ENCODE results near the gene SEMA3B.
"Not testable (repeated sequence)": the region's sequence is repeated elsewhere in the genome, so short reads cannot be mapped to it uniquely, and the experiment has no call there.

SEMA3B gene

DNA sequence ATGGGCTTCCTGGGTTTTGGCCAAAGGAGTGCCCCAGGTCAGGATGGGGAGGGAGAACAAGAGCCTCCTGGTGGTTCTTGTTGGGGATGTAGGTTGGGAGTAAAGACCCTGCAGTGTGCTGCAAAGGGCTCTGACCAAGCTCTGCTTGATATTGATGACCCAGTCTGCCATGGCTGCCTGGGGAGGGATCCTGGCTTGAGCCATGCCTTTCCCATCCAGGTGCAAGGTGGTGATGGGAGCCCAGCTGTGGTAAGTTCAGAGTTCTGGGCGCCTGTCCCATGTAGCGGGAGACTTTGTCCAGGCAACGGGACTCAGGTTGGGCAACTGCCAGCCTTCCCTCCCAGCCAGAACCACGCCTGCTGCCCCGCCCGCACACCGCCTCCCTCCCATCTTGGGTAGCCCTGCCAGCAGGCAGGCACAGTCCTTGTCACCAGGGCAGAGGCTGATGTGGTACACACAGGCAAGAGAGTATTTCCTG is 30.4 kb upstream of the SEMA3B start:
- no peak for DNase-seq

DNA sequence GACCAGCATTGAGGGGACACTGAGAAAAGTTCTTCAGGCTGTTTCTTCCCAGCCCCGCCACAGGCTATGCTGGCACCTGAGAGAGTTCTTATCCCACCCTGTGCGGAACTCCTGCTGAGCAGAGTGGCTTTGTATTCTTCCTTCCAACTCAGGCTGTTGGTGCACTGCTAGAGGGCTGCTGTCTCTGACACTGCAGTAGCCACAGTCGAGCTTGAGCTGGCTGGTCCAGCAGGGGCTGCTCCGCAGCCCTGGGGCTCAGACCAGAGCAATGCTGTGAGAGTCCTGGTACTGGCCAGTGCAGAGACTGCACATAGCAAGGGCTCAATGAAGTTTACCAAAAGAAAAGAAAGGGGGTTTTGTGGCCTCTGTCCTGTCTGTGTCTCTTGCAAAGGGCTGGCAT is 29.3 kb upstream of the SEMA3B start:
- DNase-seq, result no peak

DNA sequence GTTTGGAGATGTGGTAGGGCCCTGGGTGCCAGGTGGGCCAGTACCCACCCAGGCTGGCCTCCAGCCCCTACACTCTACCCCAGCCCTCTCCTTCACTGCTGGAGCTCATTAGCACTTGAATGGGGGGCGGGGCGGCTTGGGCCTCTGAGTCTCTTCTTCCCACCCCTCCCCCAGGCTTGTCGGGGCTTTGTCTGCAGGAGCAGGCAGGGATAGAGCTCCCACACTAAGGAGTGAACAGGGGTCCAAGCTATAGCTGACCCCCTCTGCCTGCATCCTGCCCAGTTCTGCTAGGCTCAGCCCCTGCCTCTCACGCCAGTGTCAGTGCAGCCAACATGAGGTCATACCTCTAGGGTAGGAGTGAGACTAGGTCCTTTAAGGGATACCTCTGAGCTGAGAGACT is 27.8 kb upstream of the SEMA3B start:
- DNase-seq, result no peak

DNA sequence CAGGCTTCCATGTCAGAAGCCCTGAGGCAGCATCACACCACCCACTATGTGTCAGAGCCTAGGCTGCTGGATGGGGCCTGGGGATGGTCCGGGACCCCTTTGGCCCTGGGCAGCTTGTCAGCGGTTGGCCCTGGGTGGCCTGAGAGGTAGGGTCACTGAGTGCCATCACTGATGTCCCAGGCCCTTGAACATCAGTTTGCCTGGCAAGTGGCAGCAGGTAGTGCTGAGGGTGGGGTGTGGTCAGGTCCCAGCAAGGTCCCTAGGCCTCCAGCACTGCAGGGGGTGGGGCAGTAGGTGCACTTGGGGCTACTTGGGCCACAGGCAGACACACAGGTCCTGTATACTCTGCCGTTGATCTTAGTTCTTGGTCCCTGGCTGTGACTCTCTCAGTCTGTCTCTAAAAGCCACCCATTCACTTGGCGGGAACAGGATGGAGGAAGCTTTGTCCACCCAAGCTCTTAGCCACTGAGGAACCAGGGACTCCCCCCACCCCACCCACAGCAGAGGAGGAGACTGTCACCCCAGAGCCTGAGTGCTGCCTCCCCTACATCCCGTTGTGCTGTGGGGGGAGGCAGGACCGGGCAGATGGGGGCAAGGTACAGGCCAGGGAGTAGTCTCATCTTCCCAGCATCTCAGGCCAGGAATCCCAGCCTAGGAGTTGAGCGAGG is 27.1 kb upstream of the SEMA3B start:
- DNase-seq, result no peak

DNA sequence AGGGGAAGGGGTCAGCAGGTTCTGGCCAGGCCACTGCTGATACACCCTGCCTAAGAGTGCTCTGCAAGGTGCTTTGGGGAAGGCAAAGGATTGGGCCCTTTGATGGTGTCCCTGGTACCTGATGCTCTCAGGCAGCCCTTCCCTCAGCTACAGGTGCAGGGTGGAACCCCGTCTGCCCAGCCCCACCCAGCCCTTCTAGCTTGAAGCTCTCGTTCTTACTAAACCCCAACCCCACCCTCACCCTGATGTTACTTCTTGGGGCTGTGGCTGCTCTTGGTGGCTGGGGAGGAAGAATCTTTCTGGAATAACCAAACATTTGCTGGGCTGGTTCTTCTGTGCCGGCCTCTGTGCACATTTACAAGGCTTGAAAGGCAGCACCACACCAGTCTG is 26.6 kb upstream of the SEMA3B start:
- no peak for DNase-seq

DNA sequence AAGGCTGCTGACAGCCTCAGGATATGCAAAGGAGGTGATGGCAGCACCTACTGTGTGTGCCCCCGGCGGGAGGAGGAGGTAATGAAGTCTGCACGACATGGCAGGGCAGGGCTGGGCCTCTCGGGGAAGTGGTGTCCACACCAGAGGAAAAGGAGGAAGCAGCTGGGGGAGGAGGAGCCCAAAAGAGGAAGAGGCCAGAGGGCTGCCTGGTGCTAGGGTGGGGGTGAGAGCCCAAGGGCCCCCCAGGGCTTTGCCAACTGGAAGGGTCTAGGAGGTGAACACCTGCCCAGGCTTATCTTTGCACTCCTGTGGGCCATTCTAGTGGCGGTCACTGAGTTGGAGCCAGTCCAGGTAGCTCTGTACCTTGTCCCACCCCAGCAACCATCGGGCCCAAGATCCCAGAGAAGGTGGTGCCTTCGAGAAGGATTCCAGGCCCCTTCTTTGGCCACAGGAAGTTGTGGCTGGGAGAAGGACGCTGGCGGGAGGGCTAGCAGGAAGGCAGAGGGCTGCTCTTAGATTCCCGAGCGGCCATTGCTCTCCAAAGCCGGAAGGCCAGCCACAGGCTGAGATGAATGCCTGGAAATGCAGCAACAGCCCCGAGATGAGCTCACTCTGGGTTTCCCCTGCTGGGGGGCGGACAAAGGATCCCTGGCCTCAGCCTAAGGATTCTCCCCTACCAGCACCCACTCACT is 25.9 kb upstream of the SEMA3B start:
- no peak for DNase-seq

DNA sequence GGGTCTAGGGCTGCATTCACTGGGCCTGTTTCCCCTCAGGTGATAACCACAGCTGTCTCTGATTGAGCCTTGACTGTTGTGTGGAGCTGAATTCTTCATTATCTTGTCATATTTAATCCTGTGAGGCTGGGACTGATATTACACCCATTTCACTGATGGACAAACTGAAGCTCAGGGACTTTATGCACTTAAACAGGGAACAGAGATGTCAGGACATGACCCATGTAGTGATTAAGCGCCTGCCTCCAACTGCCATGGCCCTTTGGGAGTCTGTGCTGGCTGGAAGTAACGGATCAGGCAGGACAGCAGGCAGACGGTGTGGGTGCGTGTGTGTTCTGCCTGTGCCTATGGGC is 25.4 kb upstream of the SEMA3B start:
- no peak for DNase-seq

DNA sequence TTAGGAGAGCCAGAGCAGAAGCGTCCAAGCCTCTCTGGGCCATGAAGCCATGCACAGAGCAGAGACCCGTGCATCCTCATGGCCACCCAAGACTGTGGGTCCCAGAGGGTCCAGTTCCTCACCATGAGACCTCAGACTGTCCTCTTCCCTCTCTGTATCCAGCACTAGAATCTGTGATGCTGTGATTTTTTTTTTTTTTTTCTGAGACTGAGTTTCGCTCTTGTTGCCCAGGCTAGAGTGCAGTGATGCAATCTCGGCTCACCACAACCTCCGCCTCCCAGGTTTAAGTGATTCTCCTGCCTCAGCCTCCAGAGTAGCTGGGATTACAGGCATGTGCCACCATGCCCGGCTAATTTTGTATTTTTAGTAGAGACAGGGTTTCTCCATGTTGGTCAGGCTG is 24.1 kb upstream of the SEMA3B start:
- not testable (repeated sequence) for DNase-seq

DNA sequence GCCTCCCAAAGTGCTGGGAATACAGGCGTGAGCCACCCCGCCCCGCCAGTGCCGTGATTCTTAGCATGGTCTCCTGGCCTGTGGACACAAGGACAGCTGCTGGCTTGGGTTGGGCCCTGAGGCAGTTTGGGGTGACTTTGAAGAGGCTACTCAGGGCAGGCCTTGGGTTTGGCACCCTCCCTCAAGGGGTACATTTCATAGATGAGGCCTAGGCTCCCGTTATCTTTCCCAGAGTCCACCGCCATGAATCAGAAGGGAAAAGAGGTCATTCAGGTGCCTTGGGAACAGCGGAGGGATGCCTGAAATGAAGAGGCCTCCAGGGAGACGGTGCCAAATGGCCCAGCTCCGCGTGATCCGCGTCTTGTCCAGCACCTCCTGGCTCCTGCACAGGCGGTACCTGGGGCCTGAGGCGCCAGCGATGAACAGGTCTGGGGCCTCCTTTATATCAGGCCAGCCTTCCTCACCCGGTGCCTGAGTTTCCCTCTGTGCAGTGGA is 23.6 kb upstream of the SEMA3B start:
- DNase-seq, result no peak

DNA sequence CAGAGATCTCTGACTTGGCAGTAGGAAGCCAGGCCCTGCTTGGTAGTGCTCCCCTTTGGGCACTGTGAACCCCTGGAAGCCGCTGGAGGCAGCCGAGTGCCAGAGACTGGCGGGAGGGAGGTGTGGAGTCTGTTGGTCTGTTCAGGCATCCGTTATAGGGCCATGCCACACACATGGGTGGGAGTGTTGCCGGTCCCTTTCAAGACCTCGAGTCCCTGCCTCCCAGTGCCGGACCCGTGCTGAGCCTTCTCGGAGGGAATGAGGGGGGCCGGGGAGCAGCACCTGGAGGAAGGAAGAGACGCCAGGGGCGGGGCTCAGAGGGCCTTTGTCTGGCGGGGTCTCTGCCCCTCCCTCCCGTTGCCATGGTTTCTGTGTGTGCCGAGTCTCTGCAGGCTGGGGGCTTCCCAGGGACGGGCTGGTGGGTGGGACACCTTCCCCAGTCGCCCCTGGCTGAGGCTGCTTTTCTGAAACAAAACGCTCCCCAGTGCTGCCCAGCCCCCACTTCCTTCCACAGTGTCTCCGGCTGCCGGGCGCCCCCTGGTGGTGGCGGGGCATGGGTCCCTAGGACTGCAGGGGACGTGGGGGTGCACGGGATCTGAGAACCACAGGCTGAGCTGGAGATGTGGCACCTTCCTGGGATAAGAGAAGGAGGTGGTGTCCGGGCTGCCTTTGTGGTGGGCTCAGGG is 23.0 kb upstream of the SEMA3B start:
- peak; percentile 66 for DNase-seq

DNA sequence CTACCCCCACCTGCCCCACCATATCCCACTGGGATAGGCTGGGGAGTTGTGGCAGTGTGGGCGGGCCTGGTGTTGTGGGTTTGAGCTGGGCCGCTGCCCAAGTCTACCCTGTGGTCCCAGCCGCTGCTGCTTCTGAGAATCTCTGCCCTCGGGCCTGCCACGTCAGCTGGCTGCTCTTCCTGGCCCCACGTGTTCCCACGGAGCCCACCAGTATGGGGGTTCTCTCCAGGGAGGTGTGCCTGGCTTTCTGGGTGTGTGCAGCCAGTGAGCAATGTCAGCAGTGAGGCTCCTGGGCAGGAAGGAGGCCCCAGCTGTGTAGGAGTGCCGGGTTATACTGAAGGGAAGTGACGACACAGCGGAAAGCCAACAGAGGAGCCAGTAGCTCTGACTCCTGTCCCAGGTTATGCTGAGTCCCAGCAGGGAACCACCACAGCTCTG is 22.4 kb upstream of the SEMA3B start:
- DNase-seq, result no peak

DNA sequence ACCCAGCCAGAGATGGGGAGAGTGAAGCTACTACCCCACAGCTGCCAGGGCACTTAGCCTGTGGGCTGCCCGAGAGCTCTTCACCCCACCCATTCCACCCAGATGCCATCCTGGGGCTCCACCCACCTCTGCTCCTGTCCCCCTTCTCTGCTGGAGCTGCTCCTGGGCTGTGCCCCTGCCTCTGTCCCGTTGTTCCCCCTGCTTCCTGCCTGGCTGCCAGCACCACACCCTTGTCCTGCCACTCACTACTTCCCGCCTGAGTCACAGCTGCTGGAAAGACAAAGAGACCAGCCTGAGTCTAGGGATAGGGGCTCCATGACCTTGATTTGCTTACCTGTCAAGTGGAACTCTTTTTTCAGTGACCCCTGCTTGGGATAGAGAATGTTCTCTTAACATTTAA is 20.6 kb upstream of the SEMA3B start:
- DNase-seq, result no peak

DNA sequence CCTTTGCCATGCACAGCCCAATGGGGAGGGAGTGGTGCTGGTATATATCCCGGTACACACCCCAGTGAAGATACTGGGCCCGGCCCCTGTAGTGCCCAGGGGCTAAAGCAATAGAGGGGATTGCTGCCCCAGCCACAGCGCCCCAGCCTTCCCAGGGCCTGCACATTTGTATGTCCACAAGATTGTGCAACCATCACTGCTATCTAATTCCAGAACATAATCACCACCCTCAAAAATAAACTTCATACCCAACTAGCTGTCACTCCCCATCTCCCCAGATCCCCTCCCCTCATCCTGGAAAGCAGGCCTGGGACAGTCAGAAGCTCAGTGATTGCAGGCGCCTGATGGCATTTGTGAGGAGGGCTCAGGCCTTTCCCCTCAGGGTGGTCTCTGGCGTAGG is 19.5 kb upstream of the SEMA3B start:
- no peak for DNase-seq

DNA sequence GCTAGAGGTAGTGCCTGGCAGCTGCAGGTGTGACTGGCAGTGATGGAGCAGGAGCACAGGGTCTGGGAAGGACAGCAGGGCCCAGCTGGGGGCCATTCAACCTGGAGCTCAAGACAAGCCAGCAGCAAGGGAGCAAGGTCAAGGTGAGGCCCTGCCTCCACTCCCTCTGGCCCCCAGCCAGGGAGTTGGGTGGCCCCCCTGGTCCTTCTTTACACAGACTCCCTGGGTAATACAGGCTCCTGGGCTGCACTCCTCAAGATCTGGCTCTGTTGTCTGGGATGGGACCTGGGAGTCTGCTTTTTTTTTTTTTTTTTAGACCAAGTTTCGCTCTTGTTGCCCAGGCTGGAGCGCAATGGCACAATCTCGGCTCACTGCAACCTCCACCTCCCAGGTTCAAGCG is 18.4 kb upstream of the SEMA3B start:
- DNase-seq, result no peak

DNA sequence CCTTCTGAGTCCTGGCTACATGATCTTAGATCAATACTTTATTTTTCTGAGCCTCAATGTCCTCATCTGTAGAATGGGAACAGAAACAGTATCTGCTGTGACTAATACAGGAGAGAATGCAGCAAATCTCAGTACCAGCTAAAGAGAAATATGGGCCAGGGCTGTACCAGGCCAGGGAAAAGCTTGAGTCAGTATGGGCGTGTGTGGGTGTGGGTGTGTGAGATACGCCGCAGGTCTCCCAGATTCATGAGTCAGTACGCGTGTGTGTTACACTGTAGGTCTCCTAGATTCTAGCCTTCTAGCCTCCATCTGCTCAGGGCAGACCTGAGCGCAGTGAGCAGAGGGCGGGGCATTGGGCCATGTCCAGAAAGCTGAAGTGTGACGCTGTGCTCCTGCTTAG is 17.7 kb upstream of the SEMA3B start:
- no peak for DNase-seq

DNA sequence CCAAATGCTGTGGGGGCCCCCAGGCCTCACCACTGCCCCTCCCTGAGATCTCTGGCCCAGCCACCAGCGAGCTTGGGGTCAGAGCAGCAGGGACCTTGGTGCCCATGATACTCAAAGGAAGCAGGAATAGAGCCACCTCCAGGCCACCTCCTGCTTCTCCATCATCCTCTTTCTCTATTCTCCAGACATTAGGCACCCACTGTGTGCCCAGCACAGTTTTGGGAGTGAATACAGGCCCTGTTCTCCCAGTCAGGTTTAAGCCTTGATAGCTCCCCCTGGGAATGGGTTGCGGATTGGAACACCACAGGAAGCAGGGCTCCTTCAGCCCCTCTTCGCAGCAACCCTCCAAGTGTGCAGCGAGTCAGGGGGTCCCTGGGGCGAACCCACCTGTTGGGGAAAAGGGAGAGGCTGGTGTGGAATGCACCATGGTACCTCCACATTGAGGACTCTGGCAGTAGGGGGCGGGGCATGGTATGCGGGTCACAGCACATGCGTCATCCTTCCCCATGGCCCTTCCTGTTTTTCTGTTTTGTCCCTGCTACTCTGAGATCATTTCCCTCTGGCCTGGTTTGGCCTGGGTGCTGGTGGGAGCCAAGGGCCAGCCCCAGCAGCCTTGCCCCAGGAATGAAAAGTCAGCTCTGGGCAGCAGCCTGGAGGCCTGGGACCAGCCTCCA is 14.2 kb upstream of the SEMA3B start:
- DNase-seq, result no peak

DNA sequence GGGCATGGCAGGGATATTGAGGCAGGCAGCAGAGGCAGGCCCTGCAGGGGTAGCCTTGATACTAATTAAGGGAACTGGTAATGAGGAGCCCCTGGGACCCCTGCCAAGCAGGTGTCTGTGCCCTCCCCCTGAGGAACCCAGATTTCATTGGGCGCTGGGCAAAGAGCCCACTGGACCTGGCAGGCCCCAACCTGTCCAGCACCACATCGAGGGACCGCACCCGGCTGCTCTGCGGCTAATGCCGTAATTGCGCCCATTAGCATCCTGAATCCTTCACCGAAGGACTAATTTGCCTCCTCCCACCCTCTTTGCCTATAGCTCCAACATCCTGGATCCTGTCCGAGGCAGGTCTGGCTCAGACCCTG is 13.7 kb upstream of the SEMA3B start:
- peak; percentile 94 for DNase-seq

DNA sequence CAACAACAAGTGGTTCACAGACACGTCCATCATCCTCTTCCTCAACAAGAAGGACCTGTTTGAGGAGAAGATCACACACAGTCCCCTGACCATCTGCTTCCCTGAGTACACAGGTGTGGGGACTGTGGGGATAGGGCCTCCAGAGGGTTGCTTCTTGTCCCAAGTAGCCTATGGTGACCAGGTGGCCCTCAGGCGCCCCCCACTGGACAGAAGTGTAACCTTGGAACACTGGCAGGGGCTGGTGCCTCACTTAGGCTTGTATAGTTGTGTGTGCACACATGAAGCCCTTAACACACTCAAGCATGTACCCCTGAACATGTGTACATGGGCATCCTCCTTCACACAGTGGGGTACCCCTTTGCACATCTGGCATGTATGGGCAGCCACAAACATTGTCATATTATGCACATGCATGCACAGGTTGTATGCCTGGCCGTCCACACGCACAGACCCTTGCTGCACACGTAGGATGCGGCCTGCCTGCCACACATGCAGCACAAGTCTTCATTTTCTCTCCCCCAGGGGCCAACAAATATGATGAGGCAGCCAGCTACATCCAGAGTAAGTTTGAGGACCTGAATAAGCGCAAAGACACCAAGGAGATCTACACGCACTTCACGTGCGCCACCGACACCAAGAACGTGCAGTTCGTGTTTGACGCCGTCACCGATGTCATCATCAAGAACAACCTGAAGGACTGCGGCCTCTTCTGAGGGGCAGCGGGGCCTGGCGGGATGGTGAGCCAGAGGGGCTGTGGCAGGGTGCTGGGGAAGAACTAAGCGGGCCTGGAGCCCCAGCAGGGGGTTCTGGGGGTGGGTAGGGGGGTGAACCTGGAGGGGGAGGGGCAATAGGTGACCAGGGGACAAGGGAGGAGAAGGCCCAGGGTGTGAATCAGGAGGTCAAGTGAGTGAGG is 11.7 kb upstream of the SEMA3B start:
- no peak for DNase-seq

DNA sequence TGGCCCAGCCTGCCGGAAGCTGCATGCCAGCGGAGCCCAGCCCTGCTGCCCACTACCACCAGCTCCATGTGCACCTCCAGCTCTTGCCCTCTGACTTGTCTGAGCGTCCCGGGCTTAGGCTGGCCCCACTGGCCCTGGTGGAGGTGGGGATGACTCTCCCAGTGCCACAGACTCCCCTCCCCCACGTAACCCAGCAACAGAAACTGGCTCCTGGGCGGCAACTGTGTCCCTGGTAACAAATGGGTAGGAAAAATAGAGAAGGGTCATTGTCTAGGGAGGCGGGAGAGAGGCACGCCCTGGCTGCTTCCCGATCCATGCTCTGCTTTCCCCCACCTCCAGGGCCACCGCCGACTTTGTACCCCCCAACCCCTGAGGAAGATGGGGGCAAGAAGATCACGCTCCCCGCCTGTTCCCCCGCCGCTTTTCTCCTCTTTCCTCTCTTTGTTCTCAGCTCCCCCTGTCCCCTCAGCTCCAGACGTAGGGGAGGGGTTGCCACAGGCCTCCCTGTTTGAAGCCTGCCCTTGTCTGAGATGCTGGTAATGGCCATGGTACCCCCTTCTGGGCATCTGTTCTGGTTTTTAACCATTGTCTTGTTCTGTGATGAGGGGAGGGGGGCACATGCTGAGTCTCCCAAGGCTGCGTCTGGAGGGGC is 10.8 kb upstream of the SEMA3B start:
- no peak for DNase-seq

DNA sequence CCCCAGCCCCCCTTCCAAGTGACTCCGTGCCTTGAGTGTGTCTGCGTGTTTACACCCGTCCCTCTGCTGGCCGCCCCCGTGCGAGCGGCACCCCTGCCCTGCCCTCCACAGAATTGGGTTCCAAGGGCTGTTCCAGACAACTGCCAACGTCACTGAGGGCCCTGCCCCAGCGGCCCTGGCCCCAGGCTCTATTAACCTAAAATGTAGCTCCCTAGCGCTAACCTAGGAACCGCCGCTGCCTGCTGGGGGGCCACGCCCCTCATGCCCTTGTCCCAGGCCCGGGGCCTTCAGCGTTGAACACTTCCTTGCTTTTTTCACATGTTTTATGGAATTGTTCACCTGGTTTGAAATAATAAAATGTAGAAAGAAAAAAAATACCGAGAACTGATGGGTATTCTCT is 10.0 kb upstream of the SEMA3B start:
- no peak for DNase-seq

DNA sequence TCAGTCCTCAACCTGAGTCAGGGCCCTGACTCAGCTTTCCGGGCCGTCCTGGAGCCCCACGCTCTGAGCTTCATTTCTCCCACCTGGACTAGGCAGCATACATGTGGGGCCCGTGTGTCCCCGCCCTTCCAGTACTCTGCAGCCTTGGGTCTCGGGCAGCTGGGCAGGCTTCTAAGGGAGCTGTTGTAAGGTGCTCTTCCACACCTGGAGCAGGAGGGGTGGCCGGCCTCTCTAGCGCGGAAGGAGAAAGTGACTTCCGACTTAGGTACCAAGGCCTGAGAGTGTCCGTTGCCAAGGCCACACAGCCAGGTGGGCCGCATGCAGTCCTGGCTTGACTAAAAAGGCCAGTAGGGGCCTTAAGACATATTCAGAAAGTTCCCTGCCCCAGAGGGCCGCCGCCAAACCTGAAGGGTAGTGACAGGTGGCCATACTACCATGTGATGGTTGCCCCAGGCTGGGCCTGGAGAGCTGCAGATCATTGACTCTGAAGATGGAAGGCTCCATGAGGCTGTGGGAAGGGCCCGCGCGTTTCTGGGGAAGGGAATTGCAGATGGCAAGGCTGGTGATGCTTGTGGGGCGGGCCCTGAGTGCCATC is 9.4 kb upstream of the SEMA3B start:
- DNase-seq, result no peak
